HG02852 (cell line): Measurements from ENCODE around the gene STRADA.

Experiments used
- ATAC-seq: cut with Tn5 transposase; IDR thresholded peaks from one replicate; pipeline ENCODE4 v1.9.1; 2021; ENCODE audit warnings: mild to moderate bottlenecking, moderate library complexity; ENCODE audit not compliant: unreplicated experiment

STRADA gene

GRCh38 chr17:63688396-63689020 is 53.1 kb downstream of the STRADA start:
- ATAC-seq, result no peak

DNA sequence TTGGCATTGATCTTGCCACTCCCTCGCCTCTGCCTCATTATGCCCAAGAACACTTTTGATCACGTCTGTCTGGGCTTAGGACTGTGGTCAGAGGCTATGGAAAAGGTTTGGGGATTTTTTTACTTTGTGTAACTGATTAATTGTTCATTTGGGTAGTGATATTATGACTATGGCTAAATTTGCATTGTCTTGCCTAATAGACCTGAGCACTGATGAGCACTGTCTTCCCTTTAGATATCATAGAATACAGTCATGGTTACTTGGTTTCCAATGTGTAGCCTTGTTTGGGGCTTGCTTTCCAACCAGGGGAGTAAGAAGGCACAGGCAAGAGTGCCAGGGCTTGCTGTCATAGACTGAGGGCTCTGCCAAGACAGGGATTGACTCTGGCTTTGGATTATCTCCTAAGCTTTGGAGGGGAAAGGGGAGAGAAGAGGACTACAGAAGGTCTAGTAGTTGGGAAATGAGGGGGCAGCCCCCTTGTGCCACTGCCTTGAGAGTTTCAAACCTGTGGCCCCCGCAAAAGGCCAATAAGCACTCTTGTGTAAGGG is 55.4 kb downstream of the STRADA start:
- no peak for ATAC-seq

DNA sequence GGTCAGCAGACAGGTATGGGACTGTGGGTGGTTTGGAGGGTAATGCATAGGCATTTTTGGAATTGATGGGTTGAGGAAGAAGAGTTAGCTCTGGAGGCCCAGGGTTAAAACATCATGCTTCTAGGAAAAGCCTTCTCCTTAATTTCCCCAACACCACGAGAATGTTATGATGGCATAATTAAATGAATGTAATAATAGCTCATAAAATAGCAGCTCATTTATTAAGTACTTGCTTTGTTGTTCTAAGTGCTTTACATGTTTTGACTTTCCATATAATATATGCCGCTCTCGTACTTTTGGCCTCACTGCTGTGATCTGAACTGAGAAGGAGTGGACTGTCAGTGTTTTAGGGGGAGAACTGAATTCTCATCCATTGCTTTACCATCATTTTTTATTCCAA is 56.0 kb downstream of the STRADA start:
- no peak for ATAC-seq

DNA sequence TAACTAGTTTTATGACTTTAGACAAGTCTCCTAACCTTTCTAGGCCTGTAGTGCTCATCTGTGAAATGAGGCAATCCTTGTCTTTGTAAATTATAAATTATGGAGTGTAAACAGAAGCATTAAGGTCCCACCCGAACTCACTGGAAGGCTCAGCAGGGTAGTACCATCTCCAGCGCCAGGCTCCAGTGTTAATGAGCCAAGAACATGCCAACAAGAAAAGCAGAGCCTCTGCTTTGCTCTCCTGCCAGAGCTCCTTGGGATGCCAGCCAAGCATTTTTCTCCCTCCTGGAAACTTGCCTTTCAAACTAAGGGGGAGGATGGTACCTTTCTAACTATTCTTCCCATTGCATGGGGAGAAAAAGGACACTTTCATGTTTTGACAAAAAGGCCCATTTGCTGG is 56.6 kb downstream of the STRADA start:
- no peak for ATAC-seq

DNA sequence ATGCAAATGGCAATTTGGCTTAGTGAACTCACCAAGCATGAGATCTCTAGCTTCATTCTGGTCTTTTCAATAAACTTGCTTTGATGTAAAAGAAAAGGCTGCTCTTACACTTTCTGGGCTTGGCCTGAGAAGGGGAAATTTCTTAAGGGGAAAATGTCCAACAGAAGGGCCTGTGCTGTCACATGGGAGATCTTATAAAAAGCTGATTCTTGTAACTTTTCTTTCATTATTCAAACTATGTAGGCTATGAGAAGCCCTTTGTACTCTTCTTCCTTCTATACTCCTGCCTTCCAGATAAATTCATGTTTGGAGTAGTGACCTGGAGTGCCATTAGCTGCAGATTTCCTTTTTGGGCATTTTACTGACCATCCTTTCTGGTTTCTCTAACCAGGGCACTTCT is 58.6 kb downstream of the STRADA start:
- no peak for ATAC-seq

GRCh38 chr17:63682441-63682840 is 59.2 kb downstream of the STRADA start:
- ATAC-seq, result no peak

GRCh38 chr17:63681530-63681929 is 60.1 kb downstream of the STRADA start:
- no peak for ATAC-seq

- ATAC-seq, result no peak
Measured at GRCh38 chr17:63680700-63681099, 60.9 kb downstream of the STRADA start.

DNA sequence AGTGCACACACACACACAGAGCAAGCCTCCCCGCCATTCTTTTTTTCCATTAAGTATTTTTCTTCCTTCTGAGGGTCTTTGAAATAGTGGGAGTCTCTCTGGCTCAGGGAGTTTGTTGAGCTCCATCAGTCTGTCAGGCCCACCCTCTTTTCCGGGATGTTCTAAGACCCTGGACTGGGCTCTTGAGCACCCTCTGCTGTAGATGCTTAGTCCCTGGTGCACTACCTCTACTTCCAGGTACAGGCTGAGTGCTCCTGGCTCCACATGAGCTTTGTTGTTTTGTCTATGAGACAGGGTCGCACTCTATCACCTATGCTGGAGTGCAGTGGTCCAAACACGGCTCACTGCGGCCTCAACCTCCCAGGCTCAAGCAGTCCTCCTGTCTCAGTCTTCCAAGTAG is 62.4 kb downstream of the STRADA start:
- no peak for ATAC-seq

GRCh38 chr17:63676584-63676983 is 65.0 kb downstream of the STRADA start:
- ATAC-seq, result no peak

GRCh38 chr17:63675607-63676546 is 65.7 kb downstream of the STRADA start:
- no peak for ATAC-seq

GRCh38 chr17:63675231-63675606 is 66.4 kb downstream of the STRADA start:
- ATAC-seq, result no peak

DNA sequence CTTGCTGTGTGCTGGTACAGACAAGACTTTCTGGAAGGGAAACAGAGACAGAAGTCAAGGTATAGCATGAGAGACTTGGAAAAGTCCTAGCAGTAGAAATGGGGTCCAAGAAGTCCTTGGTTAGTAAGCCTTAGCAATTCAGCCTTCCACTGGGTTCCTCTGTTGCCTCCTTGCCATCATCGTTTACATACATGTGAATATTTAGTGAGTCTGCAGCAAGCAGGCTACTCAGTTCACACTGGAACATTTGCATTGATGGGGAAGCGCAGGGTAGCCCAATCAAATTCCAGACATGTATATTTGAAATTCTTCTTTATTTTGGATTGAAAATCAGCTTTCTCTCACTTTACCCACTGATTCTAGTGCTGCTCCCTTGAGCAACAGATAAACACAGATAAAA is 68.7 kb downstream of the STRADA start:
- no peak for ATAC-seq

GRCh38 chr17:63665527-63666214 is 75.9 kb downstream of the STRADA start:
- no peak for ATAC-seq

GRCh38 chr17:63659850-63660249 is 81.7 kb downstream of the STRADA start:
- no peak for ATAC-seq

DNA sequence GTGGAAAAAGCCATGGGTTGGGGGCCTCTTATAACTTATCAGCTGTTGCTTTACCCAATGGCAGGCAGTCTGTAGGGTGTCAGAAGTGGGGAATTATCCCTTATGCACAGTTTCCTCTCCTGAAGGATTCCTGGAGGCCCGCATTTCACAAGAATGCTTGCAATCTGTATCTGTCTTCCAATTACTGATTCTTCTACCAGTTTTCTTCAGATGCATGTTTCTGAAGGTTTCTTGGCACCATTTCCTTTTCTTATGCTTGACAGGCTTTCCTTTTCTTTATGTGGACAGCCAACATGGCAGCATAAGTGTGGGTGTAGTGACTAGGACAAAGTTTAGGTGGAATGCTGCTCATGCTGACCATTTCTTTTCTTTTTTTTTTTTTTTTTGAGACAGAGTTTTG is 83.2 kb downstream of the STRADA start:
- ATAC-seq, result no peak

DNA sequence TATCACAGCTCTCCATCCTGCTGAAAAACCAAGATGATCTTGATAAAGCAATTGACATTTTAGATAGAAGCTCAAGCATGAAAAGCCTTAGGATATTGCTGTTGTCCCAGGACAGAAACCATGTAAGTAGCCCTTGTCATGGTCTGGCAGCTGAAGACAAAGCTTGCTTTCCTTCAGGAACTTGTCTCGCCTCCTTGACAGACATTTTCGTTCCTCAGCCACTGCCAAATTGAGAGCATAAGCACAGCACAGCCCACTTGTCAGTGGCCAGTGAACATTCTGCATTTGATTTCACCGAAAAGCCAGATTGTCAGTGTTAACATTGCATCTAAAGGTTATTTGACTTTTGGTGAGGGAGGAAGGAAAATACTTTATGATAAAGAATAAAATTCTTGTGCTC is 83.8 kb downstream of the STRADA start:
- no peak for ATAC-seq

DNA sequence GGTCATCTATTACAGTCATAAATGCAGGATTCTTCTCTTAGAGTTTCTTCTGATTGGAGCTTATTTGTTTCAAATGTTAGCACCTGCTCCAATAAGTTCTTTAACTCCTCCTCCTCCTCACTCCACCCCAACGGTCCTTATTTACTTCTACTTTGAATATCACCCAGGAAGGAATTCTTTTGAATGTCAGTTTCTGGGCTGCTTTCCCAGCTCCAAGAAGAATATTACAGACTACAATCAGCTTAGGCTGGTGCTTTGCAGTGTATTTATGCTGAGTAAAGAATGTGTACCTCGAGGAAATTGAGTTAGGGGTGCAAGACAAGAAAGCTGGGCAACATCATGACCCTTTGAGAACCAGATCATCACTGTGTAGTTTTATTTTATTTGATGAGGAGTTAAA is 88.5 kb downstream of the STRADA start:
- ATAC-seq, result no peak
